Astrocyte (in vitro differentiated cells and primary cell): Measurements from ENCODE around the gene DDX1. TPM values are rescaled to one million over a fixed set of nuclear protein-coding genes. Genes with fewer than 3 reads are reported as not detected.

Experiments used
- DNase-seq: peaks from one replicate; pipeline ENCODE4 v3.0.0-alpha.2; 2010; ENCODE audit warnings: low read depth
- FAIRE-seq: peaks from 2 replicates; lab custom pipeline; 2011; peaks lifted over from hg19 to GRCh38; lab: Jason Lieb, UNC
- H2AFZ ChIP-seq: 2 replicates; pipeline ENCODE4 v1.6.0; 2012; ENCODE audit warnings: low read depth, low read length, inconsistent platforms
- H3K27ac ChIP-seq: 2 replicates; pipeline ENCODE4 v1.5.1; 2011; ENCODE audit warnings: low read depth, low read length, inconsistent platforms
- H3K27me3 ChIP-seq: 2 replicates; pipeline ENCODE4 v1.6.0; 2011; ENCODE audit warnings: low read length, inconsistent platforms; ENCODE audit not compliant: insufficient read depth
- H3K36me3 ChIP-seq: 2 replicates; pipeline ENCODE4 v1.5.1; 2011; ENCODE audit warnings: low read length, inconsistent platforms; ENCODE audit not compliant: insufficient read depth
- H3K4me1 ChIP-seq: 2 replicates; pipeline ENCODE4 v1.5.1; 2011; ENCODE audit warnings: low read length, inconsistent platforms; ENCODE audit not compliant: insufficient read depth
- H3K4me2 ChIP-seq: 2 replicates; pipeline ENCODE4 v1.6.0; 2012; ENCODE audit warnings: low read length, inconsistent platforms
- H3K4me3 ChIP-seq: 2 replicates; pipeline ENCODE4 v1.5.1; 2011; ENCODE audit warnings: low read depth, mild to moderate bottlenecking, low read length, inconsistent platforms; ENCODE audit not compliant: insufficient read depth
- H3K79me2 ChIP-seq: 2 replicates; pipeline ENCODE4 v1.6.0; 2012; ENCODE audit warnings: mild to moderate bottlenecking, low read length, inconsistent platforms; ENCODE audit not compliant: insufficient read depth
- H3K9ac ChIP-seq: 2 replicates; pipeline ENCODE4 v1.6.0; 2012; ENCODE audit warnings: mild to moderate bottlenecking, low read length, inconsistent platforms
- H3K9me3 ChIP-seq: 2 replicates; pipeline ENCODE4 v1.5.1; 2012; ENCODE audit warnings: low read depth, mild to moderate bottlenecking, low read length, inconsistent platforms; ENCODE audit not compliant: insufficient read depth
- H4K20me1 ChIP-seq: 2 replicates; pipeline ENCODE4 v1.6.0; 2012; ENCODE audit warnings: low read length, inconsistent platforms; ENCODE audit not compliant: insufficient read depth
- H3K27ac Mint-ChIP-seq: one replicate; pipeline ENCODE4 v1.8.0; 2021; ENCODE audit warnings: mild to moderate bottlenecking, mixed read lengths; ENCODE audit not compliant: unreplicated experiment
- H3K27me3 Mint-ChIP-seq: one replicate; pipeline ENCODE4 v1.8.0; 2021; ENCODE audit warnings: low read depth, mixed read lengths; ENCODE audit not compliant: unreplicated experiment
- H3K36me3 Mint-ChIP-seq: one replicate; pipeline ENCODE4 v1.8.0; 2021; ENCODE audit warnings: low read depth, mixed read lengths; ENCODE audit not compliant: unreplicated experiment
- H3K4me1 Mint-ChIP-seq: one replicate; pipeline ENCODE4 v1.8.0; 2021; ENCODE audit warnings: low read depth, mixed read lengths; ENCODE audit not compliant: unreplicated experiment
- H3K4me3 Mint-ChIP-seq: one replicate; pipeline ENCODE4 v1.8.0; 2021; ENCODE audit warnings: mild to moderate bottlenecking, moderate library complexity, mixed read lengths; ENCODE audit not compliant: unreplicated experiment
- H3K9me3 Mint-ChIP-seq: one replicate; pipeline ENCODE4 v1.8.0; 2021; ENCODE audit warnings: mild to moderate bottlenecking, mixed read lengths; ENCODE audit not compliant: unreplicated experiment
- CTCF ChIP-seq: IDR thresholded peaks from 2 replicates; pipeline ENCODE4 v1.5.1; 2011; ENCODE audit warnings: low read depth, mild to moderate bottlenecking, inconsistent platforms, low read length, moderate library complexity; ENCODE audit not compliant: insufficient read depth
- EZH2 ChIP-seq: IDR thresholded peaks from 2 replicates; pipeline ENCODE4 v1.6.1; 2012; ENCODE audit warnings: mild to moderate bottlenecking, low read length, inconsistent platforms; ENCODE audit not compliant: insufficient read depth
- total RNA-seq: library from RNA; stranded (reverse); gene quantifications from 2 replicates; pipeline ENCODE4 v1.2.1, GENCODE V29; 2021

Gene DDX1
- total RNA-seq, 1 donor from 2014 or later = 146 TPM

DNA sequence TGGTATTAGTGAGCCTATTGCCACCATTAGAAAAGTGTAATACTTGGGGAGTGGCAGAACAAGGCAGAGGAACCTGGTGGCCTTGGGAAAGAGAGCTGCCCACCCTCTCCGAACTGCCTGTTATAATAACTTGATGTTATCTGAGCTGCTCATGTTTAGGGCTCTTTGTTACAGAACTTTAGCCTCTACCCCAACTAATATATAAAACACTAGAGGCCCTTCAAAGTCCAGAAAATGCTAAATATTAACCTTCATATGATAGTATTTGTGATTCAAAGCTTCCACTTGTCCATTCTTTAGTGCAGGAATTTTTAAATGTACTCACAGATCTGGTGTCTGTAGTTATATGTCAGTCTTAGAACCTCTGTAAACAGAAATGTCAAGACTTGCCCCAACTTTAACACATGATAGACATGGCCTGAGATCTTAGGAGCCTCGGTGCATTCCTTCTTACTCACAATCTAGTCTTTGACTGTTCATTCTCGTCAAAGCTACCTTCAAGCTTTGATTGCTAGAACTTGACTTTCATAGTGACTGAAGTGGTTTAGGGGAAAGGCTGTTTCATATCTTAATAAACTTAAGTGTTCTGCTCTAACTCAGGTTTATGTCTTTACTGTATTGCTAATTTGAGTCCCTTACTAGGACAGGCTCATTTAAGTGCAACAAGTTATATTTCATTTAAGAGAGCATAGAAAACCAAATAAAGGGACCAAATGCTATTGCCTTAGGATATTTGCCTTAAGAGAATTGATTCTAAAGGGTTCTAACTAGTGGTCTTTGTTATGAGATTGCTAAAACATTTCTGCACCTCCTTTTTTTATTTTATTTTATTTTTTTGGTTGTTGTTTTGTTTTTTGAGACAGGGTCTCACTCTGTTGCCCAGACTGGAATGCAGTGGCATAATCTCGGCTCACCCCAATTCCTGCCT lies 41.6 kb downstream of the DDX1 start:
- Histone ChIP-seq H3K4me2 (no peak overlapping the region), H3K79me2 (no peaks in the 10 kb centered on the region), H3K9me3 (no peaks in the 10 kb centered on the region), H3K27ac (no peak overlapping the region), H3K36me3 (peaks cover 54% of the 10 kb centered on the region), H3K4me3 (no peak overlapping the region), H2AFZ (no peak overlapping the region), H3K4me1 (peaks cover 10% of the 10 kb centered on the region), H3K27me3 (no peaks in the 10 kb centered on the region), H3K9ac (no peak overlapping the region), H4K20me1 (peaks cover 16% of the 10 kb centered on the region)
- H3K9me3 Mint-ChIP-seq = no peaks in the 10 kb centered on the region
- TF ChIP-seq EZH2 = no peak
- TF ChIP-seq CTCF = no peak
- no peak overlapping the region for H3K27ac Mint-ChIP-seq
- H3K4me3 Mint-ChIP-seq = no peak overlapping the region
- no peak for DNase-seq
- H3K36me3 Mint-ChIP-seq = peaks cover 14% of the 10 kb centered on the region
- H3K27me3 Mint-ChIP-seq = no peaks in the 10 kb centered on the region
- no peak for FAIRE-seq
- peaks cover 36% of the 10 kb centered on the region for H3K4me1 Mint-ChIP-seq

DNA sequence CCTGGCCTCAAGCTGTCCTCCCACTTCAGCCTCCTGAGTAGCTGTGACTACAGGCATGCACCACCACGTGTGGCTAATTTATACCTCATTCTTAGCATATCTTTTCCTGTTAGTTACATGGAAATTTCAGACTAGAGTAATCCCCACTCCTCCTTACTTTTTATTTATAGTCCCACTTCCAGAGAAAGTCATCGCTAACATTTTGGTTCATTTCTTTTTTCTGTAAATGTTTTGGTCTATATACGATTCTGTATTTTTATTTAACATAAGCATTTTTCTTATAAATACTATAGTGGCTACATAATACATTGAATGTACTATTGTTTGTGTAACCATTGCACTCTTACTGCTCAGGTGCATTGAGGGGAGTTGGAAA lies 42.3 kb downstream of the DDX1 start:
- TF ChIP-seq EZH2 (no peak), CTCF (no peak)
- H3K4me3 ChIP-seq = no peak overlapping the region
- Mint-ChIP-seq H3K36me3 (peaks cover 17% of the 10 kb centered on the region), H3K4me3 (no peak overlapping the region), H3K9me3 (no peaks in the 10 kb centered on the region), H3K4me1 (peaks cover 42% of the 10 kb centered on the region), H3K27me3 (no peaks in the 10 kb centered on the region), H3K27ac (no peak overlapping the region)
- no peaks in the 10 kb centered on the region for H3K79me2 ChIP-seq
- no peaks in the 10 kb centered on the region for H3K27me3 ChIP-seq
- no peak overlapping the region for H3K9ac ChIP-seq
- no peak for FAIRE-seq
- no peaks in the 10 kb centered on the region for H3K9me3 ChIP-seq
- H3K4me1 ChIP-seq = peaks cover 17% of the 10 kb centered on the region
- peaks cover 16% of the 10 kb centered on the region for H4K20me1 ChIP-seq
- no peak for DNase-seq
- H3K27ac ChIP-seq = no peak overlapping the region
- H3K4me2 ChIP-seq = no peak overlapping the region
- no peak overlapping the region for H2AFZ ChIP-seq
- H3K36me3 ChIP-seq = peaks cover 50% of the 10 kb centered on the region
